Measurements from ENCODE around the gene GFRA1.

GFRA1 gene

DNA sequence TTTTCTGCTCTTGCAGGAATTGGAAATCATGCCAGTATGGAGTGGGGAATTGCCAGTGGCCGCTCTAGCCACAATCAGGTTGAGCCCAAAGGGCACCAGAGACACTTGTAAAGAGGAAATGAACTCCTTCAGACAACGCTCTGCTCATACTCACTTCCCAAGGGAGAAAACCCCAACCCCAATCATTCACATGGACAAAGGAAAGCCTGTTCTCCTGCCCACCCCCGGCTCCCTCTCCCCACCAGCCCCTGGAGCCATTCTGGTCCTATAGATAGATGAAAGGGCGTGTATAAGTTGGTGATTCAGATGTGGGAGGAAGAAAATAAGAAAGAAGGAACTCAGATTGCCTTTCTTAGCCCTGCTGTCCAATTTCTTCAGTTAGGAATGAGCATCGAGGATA lies 57.4 kb downstream of the GFRA1 start:
- Histone ChIP-seq H3K9me3 (ENCODE audit: severe bottlenecking) (no peaks in the 10 kb centered on the region), H3K36me3 (ENCODE audit: low read depth) (no peaks in the 10 kb centered on the region), H3K27me3 (ENCODE audit: insufficient read depth, poor library complexity, severe bottlenecking) (no peaks in the 10 kb centered on the region), H3K4me1 (ENCODE audit: insufficient read depth, poor library complexity, severe bottlenecking) (no peaks in the 10 kb centered on the region), H3K4me3 (ENCODE audit: severe bottlenecking) (no peak overlapping the region), H3K27ac (ENCODE audit: poor library complexity, severe bottlenecking) (no peak overlapping the region)
- ATAC-seq (ENCODE audit: low read depth): no peak
- DNase-seq (ENCODE audit: low spot score): no peak
- TF ChIP-seq CTCF (IDR thresholded peaks at IDR 0.05; ENCODE audit: poor library complexity, severe bottlenecking): no peak

DNA sequence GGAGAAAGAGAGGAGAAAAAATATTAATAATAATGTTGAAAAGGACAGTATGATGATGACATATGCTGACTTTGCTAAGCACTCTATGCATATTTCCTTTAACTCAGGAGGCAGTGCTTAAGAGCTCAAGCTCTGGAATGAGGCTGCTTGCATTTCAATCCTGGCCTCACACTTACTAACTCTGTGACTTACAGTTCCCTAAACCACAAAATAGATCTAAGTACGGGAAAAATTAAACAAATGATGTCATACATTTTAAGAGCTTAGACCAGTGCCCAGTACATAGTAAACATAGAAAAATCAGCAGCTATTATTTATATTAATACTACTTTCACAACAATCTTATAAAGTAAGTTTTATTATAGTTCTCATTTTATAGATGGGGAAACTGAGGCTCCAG lies 61.3 kb downstream of the GFRA1 start:
- Histone ChIP-seq H3K4me3 (ENCODE audit: severe bottlenecking) (no peak overlapping the region), H3K27me3 (ENCODE audit: insufficient read depth, poor library complexity, severe bottlenecking) (no peaks in the 10 kb centered on the region), H3K4me1 (ENCODE audit: insufficient read depth, poor library complexity, severe bottlenecking) (no peaks in the 10 kb centered on the region), H3K9me3 (ENCODE audit: severe bottlenecking) (no peaks in the 10 kb centered on the region), H3K27ac (ENCODE audit: poor library complexity, severe bottlenecking) (no peak overlapping the region), H3K36me3 (ENCODE audit: low read depth) (no peaks in the 10 kb centered on the region)
- DNase-seq (ENCODE audit: low spot score): no peak
- no peak for ATAC-seq (ENCODE audit: low read depth)
- no peak for TF ChIP-seq CTCF (IDR thresholded peaks at IDR 0.05; ENCODE audit: poor library complexity, severe bottlenecking)

- DNase-seq (ENCODE audit: low spot score): no peak
- no peaks in the 10 kb centered on the region for H3K27me3 ChIP-seq (ENCODE audit: insufficient read depth, poor library complexity, severe bottlenecking)
- H3K9me3 ChIP-seq (ENCODE audit: severe bottlenecking): no peaks in the 10 kb centered on the region
- no peak for ATAC-seq (ENCODE audit: low read depth)
- H3K4me3 ChIP-seq (ENCODE audit: severe bottlenecking): no peak overlapping the region
- H3K4me1 ChIP-seq (ENCODE audit: insufficient read depth, poor library complexity, severe bottlenecking): no peaks in the 10 kb centered on the region
- H3K27ac ChIP-seq (ENCODE audit: poor library complexity, severe bottlenecking): no peak overlapping the region
- TF ChIP-seq CTCF (IDR thresholded peaks at IDR 0.05; ENCODE audit: poor library complexity, severe bottlenecking): no peak
- H3K36me3 ChIP-seq (ENCODE audit: low read depth): no peaks in the 10 kb centered on the region
Observed at GRCh38 chr10:116210588-116211346, 62.2 kb downstream of the GFRA1 start.

- Histone ChIP-seq H3K4me1 (ENCODE audit: insufficient read depth, poor library complexity, severe bottlenecking) (no peaks in the 10 kb centered on the region), H3K36me3 (ENCODE audit: low read depth) (no peaks in the 10 kb centered on the region), H3K27ac (ENCODE audit: poor library complexity, severe bottlenecking) (no peak overlapping the region), H3K27me3 (ENCODE audit: insufficient read depth, poor library complexity, severe bottlenecking) (no peaks in the 10 kb centered on the region), H3K4me3 (ENCODE audit: severe bottlenecking) (no peak overlapping the region), H3K9me3 (ENCODE audit: severe bottlenecking) (no peaks in the 10 kb centered on the region)
- no peak for TF ChIP-seq CTCF (IDR thresholded peaks at IDR 0.05; ENCODE audit: poor library complexity, severe bottlenecking)
- ATAC-seq (ENCODE audit: low read depth) (no peak), DNase-seq (ENCODE audit: low spot score) (no peak)
Observed at GRCh38 chr10:116209781-116210180, 63.2 kb downstream of the GFRA1 start.

DNA sequence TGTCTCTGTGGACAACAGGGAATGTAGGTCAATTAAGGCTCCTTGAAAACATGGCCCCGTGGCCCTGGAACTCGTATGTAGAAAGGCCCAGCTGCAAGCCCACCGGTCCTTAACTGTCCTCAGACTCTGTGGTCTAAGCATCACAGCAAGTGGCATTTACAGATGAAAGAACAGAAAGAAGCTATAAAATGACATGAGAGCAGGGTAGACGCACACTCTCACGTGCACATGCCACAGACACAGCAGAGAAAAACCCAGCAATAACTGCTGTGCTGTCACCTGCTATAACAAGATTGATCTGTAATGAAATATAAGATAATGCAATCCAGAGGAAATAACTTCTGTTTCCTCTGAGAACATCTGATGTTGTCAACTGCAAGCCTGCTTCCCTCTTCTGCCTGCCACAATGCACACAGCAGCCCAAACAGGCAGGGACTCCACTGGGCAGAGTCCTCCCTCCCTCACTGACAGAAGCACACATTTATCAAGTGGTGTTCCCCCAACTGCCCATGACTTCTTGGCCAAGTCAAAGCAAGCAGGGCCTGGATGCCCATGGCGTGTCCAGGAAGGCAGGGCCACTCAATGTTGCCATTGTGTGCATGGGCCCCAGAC lies 63.9 kb downstream of the GFRA1 start:
- Histone ChIP-seq H3K4me3 (ENCODE audit: severe bottlenecking) (no peak overlapping the region), H3K4me1 (ENCODE audit: insufficient read depth, poor library complexity, severe bottlenecking) (no peaks in the 10 kb centered on the region), H3K9me3 (ENCODE audit: severe bottlenecking) (no peaks in the 10 kb centered on the region), H3K27ac (ENCODE audit: poor library complexity, severe bottlenecking) (no peak overlapping the region), H3K27me3 (ENCODE audit: insufficient read depth, poor library complexity, severe bottlenecking) (no peaks in the 10 kb centered on the region), H3K36me3 (ENCODE audit: low read depth) (no peaks in the 10 kb centered on the region)
- no peak for ATAC-seq (ENCODE audit: low read depth)
- no peak for TF ChIP-seq CTCF (IDR thresholded peaks at IDR 0.05; ENCODE audit: poor library complexity, severe bottlenecking)
- DNase-seq (ENCODE audit: low spot score): no peak
